Adipocyte (in vitro differentiated cells): ENCODE data around the gene TBC1D14.

ENCODE experiments used
- DNase-seq: peaks from one replicate; pipeline ENCODE4 v3.0.0-alpha.2; 2015; ENCODE audit warnings: low read depth
- H3K27me3 ChIP-seq: replicated peaks from 2 replicates; pipeline ENCODE4 v1.7.0; 2013; ENCODE audit warnings: mild to moderate bottlenecking, low read length, moderate library complexity; ENCODE audit not compliant: control insufficient read depth, insufficient read depth
- H3K36me3 ChIP-seq: 2 replicates; pipeline ENCODE4 v1.7.0; 2013; ENCODE audit warnings: low read length, mild to moderate bottlenecking, moderate library complexity; ENCODE audit not compliant: control insufficient read depth, insufficient read depth, severe bottlenecking
- H3K4me1 ChIP-seq: 2 replicates; pipeline ENCODE4 v1.7.0; 2013; ENCODE audit warnings: mild to moderate bottlenecking, low read length, moderate library complexity; ENCODE audit not compliant: control insufficient read depth, insufficient read depth
- H3K4me3 ChIP-seq: 2 replicates; pipeline ENCODE4 v1.7.0; 2013; ENCODE audit warnings: mild to moderate bottlenecking, low read length, moderate library complexity
- H3K9ac ChIP-seq: 2 replicates; pipeline ENCODE4 v1.7.0; 2013; ENCODE audit warnings: mild to moderate bottlenecking, low read length, moderate library complexity
- H3K9me3 ChIP-seq: 2 replicates; pipeline ENCODE4 v1.7.0; 2013; ENCODE audit warnings: mild to moderate bottlenecking, low read length, moderate library complexity; ENCODE audit not compliant: control insufficient read depth

TBC1D14 gene

GRCh38 chr4:7052923-7053715 is 143.5 kb downstream of the TBC1D14 start:
- no peak overlapping the region for H3K4me3 ChIP-seq
- no peak for DNase-seq
- no peaks in the 10 kb centered on the region for H3K9me3 ChIP-seq
- no peaks in the 10 kb centered on the region for H3K4me1 ChIP-seq
- H3K9ac ChIP-seq = no peak overlapping the region
- H3K36me3 ChIP-seq = peaks cover 32% of the 10 kb centered on the region
- H3K27me3 ChIP-seq = no peaks in the 10 kb centered on the region

- Histone ChIP-seq H3K9ac (no peak overlapping the region), H3K4me1 (no peaks in the 10 kb centered on the region), H3K9me3 (no peaks in the 10 kb centered on the region), H3K27me3 (no peaks in the 10 kb centered on the region), H3K4me3 (no peak overlapping the region), H3K36me3 (peaks cover 42% of the 10 kb centered on the region)
- DNase-seq = no peak
Measured at GRCh38 chr4:7054106-7054880, 144.7 kb downstream of the TBC1D14 start.

DNA sequence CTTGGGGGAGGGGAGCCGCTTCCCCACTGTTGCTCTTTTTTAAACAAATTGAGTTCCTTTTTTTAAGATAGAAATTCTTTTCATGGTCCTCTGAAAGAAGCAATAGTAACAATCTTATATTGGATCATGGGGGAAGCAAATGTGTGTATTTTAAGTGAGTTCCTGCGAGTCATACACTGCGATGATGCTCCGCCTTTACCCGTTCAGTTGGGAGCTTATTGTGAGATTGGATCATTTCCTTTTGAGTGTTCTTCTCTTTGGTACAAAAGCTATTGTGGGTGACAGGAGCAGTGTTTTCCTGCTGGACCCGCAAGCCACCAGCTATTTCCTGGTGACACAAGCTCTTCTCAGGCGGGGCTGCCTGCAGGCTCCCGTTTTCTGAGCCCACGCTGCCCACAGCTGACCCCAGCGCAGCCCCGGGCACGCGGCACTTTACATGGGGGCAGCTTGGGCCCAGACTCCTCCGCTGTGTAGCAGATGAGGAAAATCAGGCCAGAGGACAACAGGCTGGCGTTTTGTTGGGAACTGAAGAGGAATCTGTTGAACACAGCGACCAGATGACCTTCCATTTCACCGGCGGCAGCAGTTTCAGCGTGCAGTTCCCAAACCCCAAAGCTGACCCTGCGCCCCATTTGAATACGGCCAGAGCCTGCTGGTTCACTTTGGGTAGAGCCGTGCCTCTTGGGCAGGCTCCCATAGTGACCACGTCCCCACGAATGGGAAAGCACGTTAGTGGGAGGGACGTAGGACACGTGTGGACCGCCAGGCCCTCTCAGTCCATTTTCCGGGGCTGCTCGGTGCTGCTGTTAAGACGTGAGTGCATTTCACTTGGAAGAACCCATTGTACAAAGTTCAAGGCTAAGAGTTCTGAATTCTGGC is 145.7 kb downstream of the TBC1D14 start:
- Histone ChIP-seq H3K4me1 (no peaks in the 10 kb centered on the region), H3K9me3 (no peaks in the 10 kb centered on the region), H3K36me3 (peaks cover 53% of the 10 kb centered on the region), H3K9ac (no peak overlapping the region), H3K4me3 (no peak overlapping the region), H3K27me3 (no peaks in the 10 kb centered on the region)
- DNase-seq = no peak

- H3K4me3 ChIP-seq = no peak overlapping the region
- H3K9me3 ChIP-seq = no peaks in the 10 kb centered on the region
- H3K27me3 ChIP-seq = no peaks in the 10 kb centered on the region
- H3K36me3 ChIP-seq = peaks cover 59% of the 10 kb centered on the region
- no peak for DNase-seq
- H3K9ac ChIP-seq = no peak overlapping the region
- no peaks in the 10 kb centered on the region for H3K4me1 ChIP-seq
Measured at GRCh38 chr4:7055990-7056325, 146.3 kb downstream of the TBC1D14 start.

GRCh38 chr4:7058792-7059191 is 149.2 kb downstream of the TBC1D14 start:
- H3K9ac ChIP-seq = no peak overlapping the region
- H3K36me3 ChIP-seq = peaks cover 84% of the 10 kb centered on the region
- H3K9me3 ChIP-seq = no peaks in the 10 kb centered on the region
- H3K27me3 ChIP-seq = no peaks in the 10 kb centered on the region
- no peak for DNase-seq
- H3K4me1 ChIP-seq = no peaks in the 10 kb centered on the region
- H3K4me3 ChIP-seq = no peak overlapping the region

GRCh38 chr4:7059662-7060061 is 150.0 kb downstream of the TBC1D14 start:
- Histone ChIP-seq H3K27me3 (no peaks in the 10 kb centered on the region), H3K4me3 (no peak overlapping the region), H3K4me1 (no peaks in the 10 kb centered on the region), H3K9me3 (no peaks in the 10 kb centered on the region), H3K36me3 (peaks cover 83% of the 10 kb centered on the region), H3K9ac (no peak overlapping the region)
- DNase-seq = no peak

DNA sequence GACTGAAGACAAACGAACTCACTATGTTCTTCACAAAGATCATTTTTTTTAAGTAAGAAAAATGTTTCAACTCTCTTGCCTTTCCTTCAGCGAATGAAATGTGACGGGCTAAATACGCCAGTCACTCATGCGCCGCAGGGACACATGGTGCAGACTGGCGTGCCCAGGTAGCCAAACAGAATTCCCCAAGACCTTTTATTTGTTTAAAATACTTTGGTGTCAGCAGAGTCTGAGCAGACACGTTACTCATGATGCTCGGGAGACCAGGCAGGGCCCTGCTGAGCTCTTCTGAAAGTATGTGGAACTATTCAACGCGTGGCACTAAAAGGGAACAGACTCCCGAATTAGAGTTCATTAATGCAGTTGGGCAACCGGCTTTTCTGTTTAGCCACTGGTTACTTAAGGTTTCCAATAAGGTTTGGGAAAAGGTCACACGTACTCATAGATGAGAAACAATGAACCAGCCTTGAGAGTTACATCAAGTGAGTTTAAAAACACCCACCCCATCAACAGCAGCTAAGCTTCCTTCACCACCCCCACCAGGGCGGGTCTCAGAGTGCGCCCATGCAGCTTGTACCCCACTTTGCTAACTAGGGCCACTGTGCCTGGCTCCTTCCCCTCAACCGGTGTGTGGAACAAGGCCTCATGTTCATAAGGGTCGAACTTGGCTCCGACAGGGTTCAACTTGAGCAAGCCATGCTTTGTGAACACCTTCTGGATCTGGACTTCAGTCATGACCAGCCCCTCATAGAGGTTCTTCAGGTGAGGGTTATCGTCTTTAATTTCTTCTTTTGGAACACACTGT is 150.9 kb downstream of the TBC1D14 start:
- Histone ChIP-seq H3K4me3 (no peak overlapping the region), H3K9ac (no peak overlapping the region), H3K36me3 (peaks cover 79% of the 10 kb centered on the region), H3K9me3 (no peaks in the 10 kb centered on the region), H3K27me3 (no peaks in the 10 kb centered on the region), H3K4me1 (no peaks in the 10 kb centered on the region)
- DNase-seq = no peak

GRCh38 chr4:7061815-7062214 is 152.2 kb downstream of the TBC1D14 start:
- Histone ChIP-seq H3K9ac (no peak overlapping the region), H3K27me3 (no peaks in the 10 kb centered on the region), H3K36me3 (peaks cover 66% of the 10 kb centered on the region), H3K4me3 (no peak overlapping the region), H3K4me1 (peaks cover 10% of the 10 kb centered on the region), H3K9me3 (no peaks in the 10 kb centered on the region)
- no peak for DNase-seq

GRCh38 chr4:7062816-7063215 is 153.2 kb downstream of the TBC1D14 start:
- no peak for DNase-seq
- no peak overlapping the region for H3K9ac ChIP-seq
- peaks cover 13% of the 10 kb centered on the region for H3K4me1 ChIP-seq
- H3K36me3 ChIP-seq = peaks cover 64% of the 10 kb centered on the region
- H3K4me3 ChIP-seq = no peak overlapping the region
- H3K27me3 ChIP-seq = no peaks in the 10 kb centered on the region
- no peaks in the 10 kb centered on the region for H3K9me3 ChIP-seq

DNA sequence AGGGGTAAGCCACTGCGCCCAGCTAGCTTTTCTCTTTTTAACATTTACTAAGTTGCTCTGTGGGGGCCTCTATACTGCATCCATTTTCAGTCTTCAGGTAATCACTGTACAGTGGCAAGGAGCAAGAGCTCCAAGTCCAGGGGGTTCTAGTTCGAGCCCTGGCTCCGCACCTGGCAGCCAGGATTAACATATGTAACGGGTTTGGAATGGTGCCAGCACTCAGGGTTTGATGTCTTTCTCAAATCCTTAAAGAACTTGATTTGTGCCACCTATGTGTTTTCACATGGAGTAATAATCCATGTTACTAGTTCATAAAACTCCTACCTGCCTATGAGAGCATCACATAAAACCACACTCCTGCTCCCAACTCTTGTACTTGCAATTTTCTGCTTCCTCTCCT is 153.7 kb downstream of the TBC1D14 start:
- H3K9ac ChIP-seq = no peak overlapping the region
- no peaks in the 10 kb centered on the region for H3K27me3 ChIP-seq
- H3K9me3 ChIP-seq = no peaks in the 10 kb centered on the region
- H3K4me3 ChIP-seq = no peak overlapping the region
- H3K4me1 ChIP-seq = peaks cover 13% of the 10 kb centered on the region
- peaks cover 63% of the 10 kb centered on the region for H3K36me3 ChIP-seq
- no peak for DNase-seq
